GM12875 (cell line): Measurements from ENCODE around the gene LY9.
"Not testable (repeated sequence)": the region's sequence is repeated elsewhere in the genome, so short reads cannot be mapped to it uniquely, and the experiment has no call there.

ENCODE experiments used
- H3K4me3 ChIP-seq: one replicate; pipeline ENCODE4 v1.5.1; 2011; ENCODE audit warnings: low read depth, low read length, control low read depth
- CTCF ChIP-seq: IDR thresholded peaks from 2 replicates; pipeline ENCODE4 v1.5.1; 2011; ENCODE audit warnings: low read depth, mild to moderate bottlenecking, control low read depth, inconsistent platforms, low read length, moderate library complexity, borderline replicate concordance; ENCODE audit not compliant: insufficient read depth

The LY9 gene

GRCh38 chr1:160863061-160863773 is 67.2 kb downstream of the LY9 start:
- TF ChIP-seq CTCF, result no peak
- no peak overlapping the region for H3K4me3 ChIP-seq

GRCh38 chr1:160863774-160864131 is 67.8 kb downstream of the LY9 start:
- H3K4me3 ChIP-seq, result no peak overlapping the region
- TF ChIP-seq CTCF, result no peak

- TF ChIP-seq CTCF, result no peak
- H3K4me3 ChIP-seq, result no peak overlapping the region
Observed at GRCh38 chr1:160864173-160864572, 68.2 kb downstream of the LY9 start.

GRCh38 chr1:160865337-160865736 is 69.4 kb downstream of the LY9 start:
- no peak for TF ChIP-seq CTCF
- H3K4me3 ChIP-seq, result no peak overlapping the region

- no peak overlapping the region for H3K4me3 ChIP-seq
- TF ChIP-seq CTCF, result no peak
Observed at GRCh38 chr1:160866001-160866694, 70.2 kb downstream of the LY9 start.

GRCh38 chr1:160866695-160867260 is 70.8 kb downstream of the LY9 start:
- H3K4me3 ChIP-seq, result no peak overlapping the region
- TF ChIP-seq CTCF, result no peak

- H3K4me3 ChIP-seq, result not testable (repeated sequence)
Observed at GRCh38 chr1:160867651-160868050, 71.7 kb downstream of the LY9 start.
